Spleen (tissue), 13 donors: Measurements from ENCODE around the gene WNT2B. TPM values are rescaled to one million over a fixed set of nuclear protein-coding genes. Genes with fewer than 3 reads are reported as not detected.

Experiments used
- DNase-seq: peaks from one replicate; pipeline ENCODE4 v3.0.0-alpha.2; 2020
- H3K27ac ChIP-seq, 8 donors: fragments of 200-600 bp; sonication (generic) in 7 of 8; 1 replicate in 4 of 8; 2 replicates in 4 of 8; pipeline versions ENCODE4 v1.5.0 to v1.8.0; 2016 to 2021; ENCODE audit warnings: inconsistent platforms in 4 of 8, mild to moderate bottlenecking in 4 of 8, moderate library complexity in 1 of 8
- H3K27me3 ChIP-seq, 7 donors: fragments of 200-600 bp; sonication (generic) in 6 of 7; replicated peaks in 1 of 7; 1 replicate in 4 of 7; 2 replicates in 3 of 7; pipeline versions ENCODE4 v1.5.0 to v1.8.0; 2016 to 2021; ENCODE audit warnings: inconsistent platforms in 3 of 7, mild to moderate bottlenecking in 1 of 7
- H3K36me3 ChIP-seq, 6 donors: fragments of 200-600 bp; sonication (generic) in 5 of 6; 1 replicate in 4 of 6; 2 replicates in 2 of 6; pipeline versions ENCODE4 v1.5.0 to v1.8.0; 2016 to 2021; ENCODE audit warnings: inconsistent platforms in 2 of 6
- H3K4me1 ChIP-seq, 6 donors: fragments of 200-600 bp; sonication (generic) in 5 of 6; 1 replicate in 3 of 6; 2 replicates in 3 of 6; pipeline versions ENCODE4 v1.5.0 to v1.8.0; 2016 to 2021; ENCODE audit warnings: inconsistent platforms in 3 of 6
- H3K4me3 ChIP-seq, 8 donors: fragments of 200-600 bp; sonication (generic) in 7 of 8; 1 replicate in 4 of 8; 2 replicates in 4 of 8; pipeline versions ENCODE4 v1.5.0 to v1.8.0; 2016 to 2021; ENCODE audit warnings: inconsistent platforms in 4 of 8, mild to moderate bottlenecking in 4 of 8, moderate library complexity in 2 of 8
- H3K9me3 ChIP-seq, 8 donors: fragments of 200-600 bp; sonication (generic) in 7 of 8; 1 replicate in 4 of 8; 2 replicates in 4 of 8; pipeline versions ENCODE4 v1.5.0 to v1.8.0; 2016 to 2021; ENCODE audit warnings: inconsistent platforms in 4 of 8
- POLR2A ChIP-seq, 3 donors: fragments of 450-650 bp; IDR thresholded peaks; one replicate each; pipeline ENCODE4 v1.5.1; 2017; ENCODE audit warnings: antibody characterized with exemption in 3 of 3, mild to moderate bottlenecking in 1 of 3
- POLR2AphosphoS5 ChIP-seq, 3 donors: sonication (generic); formaldehyde crosslinking; IDR thresholded peaks; one replicate each; pipeline ENCODE4 v1.5.1; 2017; ENCODE audit warnings: antibody characterized with exemption in 3 of 3
- WGBS, 5 donors: extraction: QIAGEN DNeasy Blood & Tissue Kit in 3 of 5; methylation state at CpG; one replicate each; pipeline versions ENCODE4 v1.1.5 to v1.1.7; 2013 to 2018; 5-methylcytosine and 5-hydroxymethylcytosine counted together
- intact Hi-C: fragments of 100-400 bp; cut with DNase I; formaldehyde crosslinking; loops from one replicate; pipeline ENCODE4 v1.15.0; 2023; ENCODE audit warnings: low total_unique reads
- long read RNA-seq, 2 donors: transcript quantifications; one replicate each; lab custom pipeline, GENCODE V29; 2026
- polyA plus RNA-seq, 3 donors: library from polyadenylated mRNA; stranded (reverse); fragments of 200-250 nt; gene quantifications; one replicate each; pipeline ENCODE4 v1.2.1, GENCODE V29; 2013
- total RNA-seq, 7 donors: library from RNA; depleted of rRNA in 3 of 7; stranded (reverse); fragments of >200 nt in 3 of 7; fragmentation: NEBNext Ultra II Directional in 4 of 7; extraction: Animal tissue kit (Norgen Biotek cat#: 25700) in 4 of 7; gene quantifications; one replicate each; pipeline versions ENCODE4 v1.1.0 to v1.2.1, GENCODE V29; 2016 to 2021
- TF ChIP-seq, protein P1 (sequence below), 11 experiments: fragments of 200-600 bp in 7 of 11; fragments of 450-650 bp in 4 of 11; sonication (generic) in 4 of 11; IDR thresholded peaks in 8 of 11; conservative IDR thresholded peaks in 3 of 11; 1 replicate in 7 of 11; 2 replicates in 4 of 11; pipeline versions ENCODE4 v1.4.0 to v1.8.0; 2016 to 2021; ENCODE audit warnings: antibody characterized with exemption in 11 of 11, inconsistent platforms in 4 of 11, mild to moderate bottlenecking in 1 of 11
- donor health status: healthy with polysubstance abuse.
- donor health status: DM: no; HTN: no; CAD: no; lungs with moderate emphysema.
- donor health status: DM: no; HTN: no; CAD: no.
- donor health status: Bipolar disorder and iron deficiency.
- donor health status: healthy.
- donor health status: DM: no; HTN: no; CAD: no.
- donor health status: DM: yes; HTN: yes; CAD: no.

WNT2B gene
- total RNA-seq (1 to 10 TPM in 6 of 7 donors, under 1 TPM in 1; 0.97 to 5.8 (median 1.9) TPM), polyA plus RNA-seq (under 1 TPM; 0.36 to 0.52 (median 0.48) TPM)
- long read RNA-seq, donor 1, partial matches to known transcripts, result 0 of 1 reads
- long read RNA-seq, donor 1, other reads (novel, unspliced or antisense), result 0 of 1 reads
- long read RNA-seq, donor 2, partial matches to known transcripts, result 0 of 1 reads
- long read RNA-seq, donor 2, other reads (novel, unspliced or antisense), result 0 of 1 reads

DNA sequence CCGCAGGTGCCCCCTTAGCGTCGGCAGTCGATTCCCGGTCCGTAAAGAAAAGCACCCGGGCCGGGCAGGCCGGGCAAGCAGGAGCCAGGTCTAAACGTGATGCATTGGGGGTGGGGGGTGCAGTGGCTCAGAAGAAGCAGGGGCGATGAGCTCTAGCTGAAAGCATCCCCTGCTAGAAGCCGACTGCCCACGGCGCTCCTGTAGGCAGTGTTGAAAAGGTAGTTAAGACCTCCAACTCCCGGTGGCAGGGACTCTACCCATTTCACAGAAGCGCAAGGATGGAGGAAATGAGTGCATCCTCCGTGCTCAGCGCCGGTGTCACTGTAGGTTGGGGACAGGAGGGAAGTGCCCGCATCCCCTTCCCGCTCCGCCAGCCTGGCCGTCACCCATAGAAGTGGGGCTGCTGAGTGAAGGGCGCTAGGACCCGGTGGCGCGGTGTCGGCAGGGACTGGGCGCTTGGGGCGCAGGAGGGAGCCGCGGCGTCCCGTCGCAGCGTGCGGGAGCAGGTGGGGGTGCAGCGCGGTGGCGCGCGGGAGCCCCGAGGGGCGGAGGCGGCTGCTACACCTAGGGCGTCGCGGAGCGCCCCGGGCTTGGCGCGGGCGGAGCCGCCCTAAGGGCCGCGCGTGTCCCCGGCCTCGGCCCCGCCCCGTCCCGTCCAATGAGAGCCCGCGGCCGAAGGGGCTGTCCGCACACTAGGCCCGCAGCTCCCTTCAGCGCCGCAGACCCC is at the start of gene WNT2B:
Gene WNT2B (plus strand): TSS at position 688 of the 727 bp plus-strand sequence. CDS start 298 bp downstream, outside the sequence.
- intact Hi-C loops, result loop anchor here (5.0 kb wide), 1 partner anchor 199 kb away; the partner anchor contains the start of gene RHOC

DNA sequence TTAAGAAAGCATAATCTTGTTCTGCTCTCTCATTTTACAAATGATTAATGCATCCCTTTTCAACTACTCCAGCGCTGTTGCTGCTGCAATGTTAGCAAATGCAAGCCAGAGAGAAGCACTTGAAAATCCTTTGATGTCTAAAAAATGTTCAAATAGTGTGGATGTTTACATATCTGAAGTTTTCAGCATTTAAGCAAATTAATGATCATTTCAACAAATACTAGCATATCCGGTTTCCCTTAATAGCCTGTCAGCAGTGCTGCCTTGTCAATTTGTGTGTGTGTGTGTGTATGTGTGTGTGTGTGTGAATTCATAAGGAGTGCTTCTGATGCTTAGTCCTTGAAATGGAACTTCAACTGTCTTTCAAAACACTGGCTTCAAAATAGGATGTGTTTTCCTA is 48.1 kb upstream of the WNT2B start:
- no peak for DNase-seq
- TF ChIP-seq POLR2A (IDR thresholded peaks at IDR 0.05), result no peak
- no peak for TF ChIP-seq POLR2AphosphoS5 (IDR thresholded peaks at IDR 0.05)
- TF ChIP-seq, protein P1, sequence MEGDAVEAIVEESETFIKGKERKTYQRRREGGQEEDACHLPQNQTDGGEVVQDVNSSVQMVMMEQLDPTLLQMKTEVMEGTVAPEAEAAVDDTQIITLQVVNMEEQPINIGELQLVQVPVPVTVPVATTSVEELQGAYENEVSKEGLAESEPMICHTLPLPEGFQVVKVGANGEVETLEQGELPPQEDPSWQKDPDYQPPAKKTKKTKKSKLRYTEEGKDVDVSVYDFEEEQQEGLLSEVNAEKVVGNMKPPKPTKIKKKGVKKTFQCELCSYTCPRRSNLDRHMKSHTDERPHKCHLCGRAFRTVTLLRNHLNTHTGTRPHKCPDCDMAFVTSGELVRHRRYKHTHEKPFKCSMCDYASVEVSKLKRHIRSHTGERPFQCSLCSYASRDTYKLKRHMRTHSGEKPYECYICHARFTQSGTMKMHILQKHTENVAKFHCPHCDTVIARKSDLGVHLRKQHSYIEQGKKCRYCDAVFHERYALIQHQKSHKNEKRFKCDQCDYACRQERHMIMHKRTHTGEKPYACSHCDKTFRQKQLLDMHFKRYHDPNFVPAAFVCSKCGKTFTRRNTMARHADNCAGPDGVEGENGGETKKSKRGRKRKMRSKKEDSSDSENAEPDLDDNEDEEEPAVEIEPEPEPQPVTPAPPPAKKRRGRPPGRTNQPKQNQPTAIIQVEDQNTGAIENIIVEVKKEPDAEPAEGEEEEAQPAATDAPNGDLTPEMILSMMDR (IDR thresholded peaks at IDR 0.05 in 8 of 11, conservative IDR thresholded peaks at IDR 0.05 in 3 of 11), result no peak
- Histone ChIP-seq H3K4me3 (no peak overlapping the region), H3K9me3 (no peaks in the 10 kb centered on the region), H3K4me1 (peaks cover under 1 to 28% (median 9%) of the 10 kb centered on the region in 6 donors), H3K27me3 (no peaks in the 10 kb centered on the region), H3K27ac (no peak overlapping the region), H3K36me3 (peaks cover 0 to 22% (median 10%) of the 10 kb centered on the region in 6 donors)
- intact Hi-C loops, result no loop called here
- 79 to 85% (median 83%) methylated on average over 2 of the region's 2 CpGs for WGBS, 5 donors

More for the DNA sequence above, at the start of gene WNT2B:
- Histone ChIP-seq H3K9me3 (no peaks in the 10 kb centered on the region), H3K4me1 (peaks cover 7 to 26% (median 20%) of the 10 kb centered on the region in 6 donors), H3K27me3 (peaks cover 0 to 70% (median 32%) of the 10 kb centered on the region in 7 donors), H3K36me3 (no peaks in the 10 kb centered on the region), H3K4me3 (peak within 1 kb of the TSS; percentile 50 to 74 (median 58)), H3K27ac (no peak within 1 kb of the TSS)
- DNase-seq, result peak; percentile 85
- 1 to 4% (median 1%) methylated on average over 26 to 69 of the region's 69 CpGs for WGBS, 5 donors
- TF ChIP-seq POLR2A (IDR thresholded peaks at IDR 0.05), result no peak
- TF ChIP-seq, protein P1 (IDR thresholded peaks at IDR 0.05 in 8 of 11, conservative IDR thresholded peaks at IDR 0.05 in 3 of 11), result no peak
- no peak for TF ChIP-seq POLR2AphosphoS5 (IDR thresholded peaks at IDR 0.05)

DNA sequence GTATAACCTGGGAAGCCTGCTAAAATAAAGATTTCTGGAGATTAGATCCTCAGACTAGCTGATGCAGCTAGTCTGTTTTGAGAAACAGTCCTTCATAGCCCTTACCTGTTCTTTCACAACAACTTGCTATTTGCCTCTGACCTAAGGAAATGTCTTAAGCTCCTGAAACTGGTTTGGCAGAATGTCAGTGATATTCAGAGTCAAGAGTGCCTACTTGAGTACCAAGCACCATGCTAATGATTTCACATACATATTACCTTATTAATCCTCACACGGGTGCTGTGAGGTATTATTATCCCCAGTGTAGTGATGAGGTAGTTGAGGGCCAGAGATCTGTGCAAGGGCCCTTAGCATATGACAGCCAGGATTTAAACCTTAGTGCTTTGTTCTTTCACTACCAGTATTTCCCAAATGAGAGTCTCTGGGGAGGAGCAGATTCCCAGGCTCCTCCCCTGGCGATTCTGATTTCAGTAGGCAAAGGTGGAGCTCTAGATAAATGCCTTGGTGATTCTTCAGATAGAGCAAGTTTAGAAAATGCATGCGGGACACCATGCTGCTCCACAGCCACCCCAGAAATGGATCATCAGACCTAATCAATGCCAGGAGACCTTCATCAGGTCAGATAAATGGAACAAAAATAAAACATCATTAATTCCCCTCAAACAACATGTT is 47.4 kb upstream of the WNT2B start:
- DNase-seq, result no peak
- H3K27ac ChIP-seq, result peak overlapping the region in 2 of 8 donors; percentile 7 to 26
- WGBS, 5 donors, result 72 to 88% (median 84%) methylated on average over 3 of the region's 3 CpGs

More for the DNA sequence above, 47.4 kb upstream of the WNT2B start:
- no peaks in the 10 kb centered on the region for H3K27me3 ChIP-seq
- H3K4me1 ChIP-seq, result peaks cover 5 to 35% (median 14%) of the 10 kb centered on the region in 6 donors
- H3K4me3 ChIP-seq, result no peak overlapping the region
- TF ChIP-seq, protein P1 (IDR thresholded peaks at IDR 0.05 in 8 of 11, conservative IDR thresholded peaks at IDR 0.05 in 3 of 11), result no peak
- no peak for TF ChIP-seq POLR2A (IDR thresholded peaks at IDR 0.05)
- TF ChIP-seq POLR2AphosphoS5 (IDR thresholded peaks at IDR 0.05), result no peak
- no peaks in the 10 kb centered on the region for H3K9me3 ChIP-seq
- intact Hi-C loops, result no loop called here
- H3K36me3 ChIP-seq, result peaks cover 0 to 15% (median 5%) of the 10 kb centered on the region in 6 donors
